GM19043 (cell line): ENCODE results near the gene NMT1.
"Not testable (repeated sequence)": the region's sequence is repeated elsewhere in the genome, so short reads cannot be mapped to it uniquely, and the experiment has no call there.

Source experiments
- ATAC-seq: cut with Tn5 transposase; IDR thresholded peaks from one replicate; pipeline ENCODE4 v1.9.1; 2021; ENCODE audit warnings: low read depth; ENCODE audit not compliant: unreplicated experiment

NMT1 gene

DNA sequence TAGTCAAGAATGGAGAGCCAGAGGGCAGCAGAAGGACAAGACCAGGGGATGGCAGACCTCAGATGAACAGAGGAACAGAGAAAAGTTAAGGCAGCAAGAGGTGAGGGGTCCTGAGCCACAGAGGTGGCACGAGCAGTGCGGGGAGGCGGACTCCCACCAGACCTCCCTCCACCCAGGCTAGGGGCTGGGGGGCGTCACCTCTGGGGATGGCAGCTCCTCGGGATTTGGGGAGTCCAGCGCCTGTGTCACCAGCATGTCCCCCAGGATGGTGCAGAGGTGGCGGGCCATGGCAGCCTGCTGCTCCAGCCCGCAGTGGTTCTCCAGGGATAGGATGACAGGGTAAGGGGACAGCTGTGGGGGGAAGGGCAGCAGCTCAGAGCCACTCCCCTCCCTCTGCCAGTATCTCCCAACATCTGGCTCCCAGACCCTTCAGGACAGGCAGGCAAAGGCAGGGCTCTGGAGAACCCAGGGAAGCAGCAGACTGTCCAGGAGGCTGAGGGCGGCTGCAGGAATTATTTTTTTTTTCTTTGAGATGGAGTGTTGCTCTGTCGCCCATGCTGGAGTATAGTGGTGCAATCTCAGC lies 55.4 kb downstream of the NMT1 start:
- no peak for ATAC-seq

DNA sequence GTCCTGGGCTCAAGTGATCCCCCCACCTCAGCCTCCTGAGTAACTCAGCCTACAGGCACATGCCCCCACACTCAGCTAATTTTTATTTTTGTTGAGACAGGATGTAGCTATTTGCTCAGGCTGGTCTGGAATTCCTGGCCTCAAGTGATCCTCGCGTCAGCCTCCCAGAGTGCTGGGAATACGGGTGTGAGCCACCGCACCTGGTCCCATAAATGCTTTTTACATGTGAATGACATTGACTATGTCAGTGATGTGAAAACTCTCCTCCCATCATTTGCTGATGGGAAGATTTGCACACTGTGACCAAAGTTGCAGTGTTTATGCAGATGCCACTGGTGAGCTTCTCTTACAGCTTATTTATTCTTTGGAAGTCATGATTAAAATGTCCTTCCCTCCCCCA lies 56.2 kb downstream of the NMT1 start:
- no peak for ATAC-seq

DNA sequence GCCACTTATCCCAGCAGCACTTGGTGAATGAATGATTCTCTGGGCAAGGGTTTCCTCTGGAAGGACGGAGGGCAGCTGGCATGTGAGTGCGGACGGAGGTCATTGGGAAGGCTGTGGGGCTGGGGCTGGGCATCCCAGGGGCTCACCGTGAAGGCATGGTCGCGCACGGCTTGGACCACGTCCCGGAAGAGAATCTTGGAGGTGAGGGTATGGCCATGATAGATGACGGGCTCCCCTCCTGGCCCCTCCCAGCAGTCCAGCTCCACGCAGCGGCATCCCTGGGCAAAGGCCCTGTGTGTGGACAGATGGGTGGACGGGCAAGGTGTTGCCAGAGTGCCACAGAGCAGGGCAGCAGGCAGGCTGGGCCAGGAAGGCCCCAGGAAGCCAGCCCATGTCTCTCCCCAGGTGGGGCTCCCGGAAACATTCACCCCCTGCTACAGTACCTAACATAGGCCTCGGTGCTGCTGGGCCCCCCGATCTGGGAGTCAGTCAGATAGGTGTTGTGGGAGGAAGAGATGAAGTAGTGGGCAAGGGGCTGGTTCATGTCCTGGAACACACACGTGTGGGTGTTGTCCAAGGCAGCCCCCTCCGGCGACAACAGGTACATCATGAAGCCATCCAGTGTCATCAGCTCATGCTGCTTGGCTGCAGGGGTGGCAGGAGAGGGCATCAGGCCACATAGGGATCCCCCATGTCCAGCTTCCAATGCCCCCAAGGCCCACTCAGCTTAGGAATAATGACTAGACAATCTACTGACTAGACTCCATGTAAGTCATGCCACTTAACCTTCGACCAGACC lies 56.9 kb downstream of the NMT1 start:
- no peak for ATAC-seq

DNA sequence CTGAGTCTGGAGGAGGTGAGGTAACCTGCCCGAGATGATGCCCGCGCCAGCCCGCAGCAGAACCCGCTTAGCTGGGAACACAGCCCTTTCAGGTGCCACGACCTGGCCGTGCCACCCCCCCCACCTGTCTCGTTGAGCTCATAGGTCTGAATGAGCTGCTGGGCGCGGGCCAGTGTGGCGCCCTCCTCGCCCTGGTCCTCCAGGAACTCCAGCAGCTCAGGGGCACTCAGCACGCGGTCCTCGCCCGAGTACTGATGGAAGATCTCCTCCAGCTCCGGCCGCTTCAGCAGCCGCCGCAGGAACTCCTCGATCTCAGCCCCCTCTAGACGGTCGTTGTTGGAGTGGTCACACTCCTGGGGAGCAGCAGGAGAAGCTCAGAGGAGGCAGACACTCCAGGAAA lies 57.6 kb downstream of the NMT1 start:
- ATAC-seq: no peak

DNA sequence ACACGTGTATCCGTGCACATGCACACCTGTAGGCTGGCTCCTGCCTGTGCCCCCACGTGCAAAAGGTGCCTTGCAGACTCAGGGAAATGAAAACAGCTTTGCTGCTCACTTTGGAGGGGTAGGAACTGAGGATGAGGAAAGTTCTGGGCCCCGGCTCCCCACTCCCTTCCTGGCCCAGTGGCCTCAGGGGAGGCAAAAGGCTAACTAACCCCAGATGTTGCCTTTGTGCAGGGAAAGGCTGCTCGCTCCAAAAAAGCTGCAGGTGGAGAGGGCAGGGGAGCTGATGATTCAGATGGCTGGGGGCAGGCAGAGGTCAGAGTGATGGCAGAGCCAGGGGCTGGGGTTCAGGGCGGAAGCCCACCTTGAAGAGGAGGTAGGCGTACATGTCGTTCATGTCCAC lies 58.8 kb downstream of the NMT1 start:
- no peak for ATAC-seq

DNA sequence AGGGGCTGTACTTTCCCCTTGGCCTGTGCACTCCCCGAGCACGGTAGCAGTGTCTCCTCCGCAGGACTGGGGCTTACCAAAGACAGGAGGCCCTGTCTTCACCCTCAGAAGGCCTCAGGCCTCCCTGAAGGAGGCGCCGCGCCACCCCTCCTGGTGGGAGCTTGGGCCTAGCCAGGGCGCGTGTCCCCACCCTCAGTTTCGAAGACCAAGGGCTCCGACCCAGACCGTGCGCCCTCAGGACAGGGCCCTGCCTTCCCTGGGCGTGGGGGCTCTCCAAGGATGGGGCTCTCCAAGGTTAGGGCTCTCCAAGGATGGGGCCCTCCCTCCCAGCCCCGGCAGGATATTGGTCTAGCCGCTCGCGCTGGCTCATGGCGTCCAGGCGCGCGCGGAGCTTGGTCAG lies 59.4 kb downstream of the NMT1 start:
- no peak for ATAC-seq

DNA sequence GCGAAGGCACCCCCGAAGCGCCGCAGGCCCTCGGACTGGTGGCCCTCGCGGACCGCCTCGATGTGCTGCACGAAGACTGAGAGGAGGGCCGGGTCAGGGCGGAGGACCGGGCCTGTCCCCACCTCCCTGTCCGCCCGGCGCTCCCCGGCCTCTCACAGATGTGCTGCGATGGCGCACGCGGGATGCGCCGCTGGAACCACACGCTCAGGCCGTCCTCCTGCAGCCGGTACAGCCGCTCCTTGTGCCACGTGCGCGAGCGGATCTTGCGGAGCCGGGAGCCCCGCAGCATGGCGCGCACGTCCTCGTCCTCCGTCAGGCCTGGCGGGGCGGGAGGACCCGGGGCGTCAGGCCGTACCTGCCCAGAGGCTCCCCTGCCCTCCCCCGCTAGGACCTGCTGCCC lies 59.9 kb downstream of the NMT1 start:
- ATAC-seq: no peak

DNA sequence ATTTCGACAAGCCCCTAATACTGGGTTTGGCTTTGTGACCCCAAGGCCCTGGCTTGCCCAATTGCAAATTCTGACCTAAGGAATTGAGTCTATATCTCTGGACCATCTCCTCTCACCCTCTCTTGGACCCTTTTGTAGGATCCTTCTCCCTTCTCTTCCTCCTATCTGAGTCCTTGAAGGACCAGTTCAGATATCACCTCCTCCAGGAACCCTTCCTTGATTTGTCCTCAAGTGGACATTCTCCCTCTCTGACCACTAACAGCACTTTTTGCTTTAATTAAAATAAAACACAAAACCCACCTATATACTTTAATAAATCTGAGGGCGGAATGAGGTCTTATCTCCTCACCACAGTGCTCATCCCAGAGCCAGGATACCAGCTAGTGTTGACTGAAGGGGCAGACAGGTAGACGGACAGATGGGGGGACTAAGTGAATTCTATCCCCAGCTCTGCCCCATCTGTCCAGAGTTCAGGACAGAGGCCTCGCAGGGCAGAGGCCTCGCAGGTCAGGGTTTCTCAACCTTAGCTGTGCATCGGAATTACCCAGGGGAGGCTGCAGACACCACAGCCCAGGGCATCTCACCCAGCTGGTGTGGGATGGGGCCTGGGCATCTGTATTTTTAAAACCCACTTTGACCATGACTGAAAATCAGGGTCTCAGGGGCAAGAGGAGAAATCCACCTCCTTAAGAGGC lies 62.1 kb downstream of the NMT1 start:
- ATAC-seq: no peak

DNA sequence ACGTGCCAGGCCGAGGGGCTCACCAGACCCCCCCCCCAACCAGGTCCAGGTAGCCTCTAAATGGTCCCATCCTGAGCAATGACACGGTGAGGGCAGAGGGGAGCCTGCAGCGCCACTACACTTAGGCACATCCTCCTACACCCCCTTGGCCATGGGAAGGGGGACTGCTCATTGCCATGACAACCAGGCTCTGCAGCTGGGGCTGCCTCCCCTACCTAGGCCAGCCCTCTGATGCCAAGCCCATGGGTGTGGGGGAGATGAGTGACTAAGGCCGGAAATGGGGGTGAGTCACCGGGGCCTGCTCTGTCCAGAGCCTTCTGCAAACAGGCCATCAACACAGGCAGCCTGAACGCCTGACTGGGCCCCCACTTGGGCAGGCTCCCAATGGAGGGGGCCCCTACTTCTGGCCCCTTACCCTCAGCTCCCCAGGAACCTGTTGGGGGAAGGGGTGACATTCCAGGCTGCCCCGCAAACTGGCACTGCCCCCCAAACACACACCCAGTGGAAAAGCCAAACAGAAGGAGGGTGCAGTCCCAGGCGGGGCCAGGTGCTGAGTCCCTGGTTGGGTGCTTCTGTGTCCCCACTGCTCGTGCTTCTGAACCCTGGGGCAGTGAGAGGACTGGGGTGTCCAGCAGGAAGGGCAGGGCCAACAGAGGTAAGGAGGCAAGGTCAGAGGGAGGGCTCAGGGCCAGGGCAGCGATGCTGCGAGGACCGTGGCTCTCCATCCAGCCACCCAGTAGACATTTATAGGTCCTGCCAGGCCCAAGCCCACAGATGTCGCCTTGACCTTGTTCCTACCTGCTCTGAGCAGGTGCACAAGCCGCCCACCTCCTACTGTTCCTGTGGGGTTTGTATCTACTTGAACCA lies 63.0 kb downstream of the NMT1 start:
- no peak for ATAC-seq

DNA sequence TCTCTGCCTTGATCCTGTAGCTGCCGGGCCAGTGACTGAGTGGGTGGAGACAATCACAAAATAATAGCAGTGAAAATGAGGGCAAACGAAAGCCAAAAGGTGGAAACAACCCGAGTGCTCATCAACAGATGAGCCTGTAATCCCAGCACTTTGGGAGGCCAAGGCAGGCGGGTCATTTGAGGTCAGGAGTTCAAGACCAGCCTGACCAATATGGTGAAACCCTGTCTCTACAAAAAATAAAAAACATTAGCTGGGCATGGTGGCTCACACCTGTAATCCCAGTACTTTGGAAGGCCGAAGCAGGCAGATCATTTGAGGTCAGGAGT lies 63.6 kb downstream of the NMT1 start:
- ATAC-seq: not testable (repeated sequence)

DNA sequence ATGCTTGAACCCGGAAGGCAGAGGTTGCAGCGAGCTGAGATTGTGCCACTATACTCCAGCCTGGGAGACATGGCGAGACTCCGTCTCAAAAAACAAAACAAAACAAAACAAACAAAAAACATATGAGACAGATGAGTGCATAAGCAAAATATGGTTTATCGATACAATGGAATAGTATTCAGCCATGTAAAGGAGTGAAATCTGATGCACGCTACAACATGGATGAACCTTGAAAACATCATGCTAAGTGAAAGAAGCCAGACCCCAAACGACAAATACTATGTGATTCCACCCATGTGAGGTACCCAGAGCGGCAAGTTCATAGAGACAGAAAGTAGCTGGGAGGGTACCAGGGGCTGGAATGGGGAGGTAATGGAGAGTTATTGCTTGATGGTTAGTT lies 64.4 kb downstream of the NMT1 start:
- no peak for ATAC-seq

DNA sequence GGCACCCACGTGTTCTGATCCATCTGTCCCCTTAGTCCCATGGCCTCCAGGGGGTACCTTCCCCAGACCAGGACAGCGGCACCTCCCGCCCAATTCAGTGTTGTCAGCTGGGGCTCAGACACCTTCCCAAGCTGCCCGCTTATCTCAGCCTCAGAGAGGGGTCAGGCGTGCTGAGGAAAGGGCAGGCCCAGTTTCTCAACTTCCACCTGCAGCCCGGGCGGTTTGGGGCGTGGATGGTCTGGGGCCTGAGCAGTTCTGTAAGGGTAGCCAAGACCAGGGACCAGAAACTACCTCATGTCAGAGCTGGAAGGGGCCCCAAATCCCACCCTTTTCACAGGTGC lies 66.1 kb downstream of the NMT1 start:
- no peak for ATAC-seq

DNA sequence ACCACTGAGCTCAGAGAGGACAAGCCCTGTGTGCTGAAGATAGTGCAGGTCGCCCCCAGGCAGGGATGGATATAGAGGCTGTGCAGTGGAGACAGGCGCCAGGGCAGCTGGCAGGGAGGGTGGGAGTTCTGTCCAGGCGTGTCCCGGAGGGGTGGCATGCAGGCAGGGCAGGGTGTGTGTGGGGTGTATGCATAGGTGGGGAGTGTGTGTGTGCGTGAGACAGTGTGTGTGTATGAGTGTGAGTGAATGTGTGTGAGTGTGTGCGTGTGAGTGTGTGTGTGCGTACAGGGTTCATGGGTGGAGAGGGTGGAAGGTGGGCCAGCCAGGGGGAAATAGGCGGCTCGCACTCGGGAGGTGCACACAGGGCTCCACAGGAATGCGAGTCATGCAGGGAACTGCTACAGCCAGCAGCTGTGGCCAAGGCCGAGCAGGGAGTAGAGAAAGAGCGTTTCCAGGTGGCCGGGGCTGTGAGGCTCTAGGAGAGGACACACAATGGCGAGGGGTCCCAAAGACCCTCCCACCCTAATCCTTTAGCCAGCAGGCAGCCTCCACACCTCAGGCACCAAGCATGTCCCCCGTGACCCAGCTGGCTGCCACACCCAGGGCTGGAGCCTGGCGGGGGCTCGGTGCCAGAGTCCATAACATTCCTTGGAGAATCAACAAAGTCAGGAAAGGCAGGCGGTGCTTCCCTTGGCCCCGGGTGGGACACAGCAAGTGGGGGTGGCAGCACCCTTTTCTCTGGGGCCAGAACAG lies 66.6 kb downstream of the NMT1 start:
- ATAC-seq: no peak

DNA sequence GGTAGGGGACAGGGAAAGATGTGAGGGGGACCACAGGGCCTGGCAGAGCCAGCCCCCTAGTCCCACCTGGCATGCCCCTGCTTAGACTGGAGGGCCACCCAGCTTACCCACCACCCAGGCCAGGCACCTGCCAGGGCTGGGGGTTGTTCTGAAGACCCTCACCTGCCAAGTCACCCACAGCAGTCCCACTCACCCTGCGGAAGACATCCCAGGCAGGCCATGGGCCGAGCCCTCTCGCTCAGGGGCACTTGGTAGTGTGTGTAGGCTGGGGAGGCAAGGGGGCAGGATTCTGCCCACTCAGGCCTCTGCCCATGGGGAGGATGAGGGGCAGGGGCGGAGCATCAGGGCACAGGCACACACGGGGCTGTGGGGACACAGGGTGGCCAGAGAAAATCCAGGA lies 67.2 kb downstream of the NMT1 start:
- no peak for ATAC-seq

DNA sequence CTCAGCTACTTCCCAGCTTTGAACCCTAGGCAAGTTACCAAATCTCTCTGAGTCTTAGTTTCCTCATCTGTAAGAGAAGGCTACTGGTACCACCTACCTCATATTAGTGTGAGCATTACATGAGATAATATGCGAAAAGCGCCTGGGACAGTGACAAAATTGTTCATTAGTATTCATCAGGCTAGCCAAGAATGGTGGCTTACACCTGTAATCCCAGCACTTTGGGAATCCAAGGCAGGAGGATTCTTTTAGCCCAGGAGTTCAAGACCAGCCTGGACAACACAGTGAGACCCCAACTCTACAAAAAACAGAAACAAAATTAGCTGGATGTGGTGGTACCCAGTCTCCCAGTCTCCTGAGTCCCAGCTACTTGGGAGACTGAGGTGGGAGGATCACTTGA lies 67.9 kb downstream of the NMT1 start:
- ATAC-seq: no peak

DNA sequence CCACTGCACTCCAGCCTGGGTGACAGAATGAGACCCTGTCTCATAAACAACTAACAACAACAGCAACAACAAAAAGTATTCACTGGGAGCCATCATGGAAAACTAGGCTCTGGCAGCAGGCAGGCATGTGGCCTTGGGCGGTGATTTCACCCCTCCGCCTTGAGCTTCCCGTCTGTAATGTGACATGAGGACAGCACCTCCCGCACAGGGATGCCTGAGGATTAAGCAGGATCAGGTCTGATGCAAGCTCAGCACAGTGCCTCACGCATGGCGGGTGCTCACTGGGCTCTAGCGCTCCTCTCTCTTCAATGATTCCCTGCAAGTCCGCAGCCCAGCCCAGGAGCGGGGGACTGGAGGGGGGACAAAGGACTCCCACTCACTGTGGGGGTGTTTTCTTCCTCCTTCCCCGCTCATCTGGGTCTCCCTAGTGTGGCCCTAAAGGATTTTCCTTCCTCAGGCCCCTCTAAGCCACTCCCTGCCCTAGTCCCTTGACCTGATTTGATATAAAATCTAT lies 68.4 kb downstream of the NMT1 start:
- ATAC-seq: no peak

DNA sequence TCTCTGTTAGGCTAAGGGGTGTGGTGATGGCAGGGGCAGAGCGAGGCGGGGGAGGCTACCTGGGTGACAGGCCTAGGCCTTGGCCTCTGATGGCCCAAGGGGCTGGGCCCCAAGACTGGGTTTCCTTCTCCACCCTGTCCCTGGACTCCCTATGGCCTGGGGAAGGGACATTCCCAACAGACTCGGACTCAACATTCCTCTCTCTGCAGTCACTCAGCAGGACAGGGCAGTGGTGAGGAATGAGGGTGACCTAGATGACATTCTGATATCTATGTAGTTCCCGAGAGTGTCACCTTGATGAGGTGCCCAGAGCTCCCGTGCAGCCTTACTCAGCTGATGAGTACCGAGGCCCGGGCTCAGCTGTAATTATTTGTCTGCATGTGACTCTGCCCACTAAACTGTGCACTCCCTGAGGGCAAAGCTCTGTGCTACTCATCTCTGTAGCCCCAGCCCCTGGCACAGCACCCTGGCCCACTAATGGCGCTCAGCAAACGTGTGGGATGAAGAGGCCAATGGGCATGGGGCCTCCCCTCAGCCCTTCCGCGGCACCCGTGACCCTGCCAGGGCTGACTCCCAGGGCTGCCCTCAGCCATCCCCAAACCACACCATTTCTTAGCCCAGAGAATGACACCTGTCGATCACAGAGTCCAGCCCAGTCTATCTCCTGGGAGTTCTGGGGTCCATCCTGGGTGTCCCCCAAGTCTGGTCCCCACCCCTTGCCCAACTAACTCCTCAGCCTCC lies 69.0 kb downstream of the NMT1 start:
- ATAC-seq: no peak

DNA sequence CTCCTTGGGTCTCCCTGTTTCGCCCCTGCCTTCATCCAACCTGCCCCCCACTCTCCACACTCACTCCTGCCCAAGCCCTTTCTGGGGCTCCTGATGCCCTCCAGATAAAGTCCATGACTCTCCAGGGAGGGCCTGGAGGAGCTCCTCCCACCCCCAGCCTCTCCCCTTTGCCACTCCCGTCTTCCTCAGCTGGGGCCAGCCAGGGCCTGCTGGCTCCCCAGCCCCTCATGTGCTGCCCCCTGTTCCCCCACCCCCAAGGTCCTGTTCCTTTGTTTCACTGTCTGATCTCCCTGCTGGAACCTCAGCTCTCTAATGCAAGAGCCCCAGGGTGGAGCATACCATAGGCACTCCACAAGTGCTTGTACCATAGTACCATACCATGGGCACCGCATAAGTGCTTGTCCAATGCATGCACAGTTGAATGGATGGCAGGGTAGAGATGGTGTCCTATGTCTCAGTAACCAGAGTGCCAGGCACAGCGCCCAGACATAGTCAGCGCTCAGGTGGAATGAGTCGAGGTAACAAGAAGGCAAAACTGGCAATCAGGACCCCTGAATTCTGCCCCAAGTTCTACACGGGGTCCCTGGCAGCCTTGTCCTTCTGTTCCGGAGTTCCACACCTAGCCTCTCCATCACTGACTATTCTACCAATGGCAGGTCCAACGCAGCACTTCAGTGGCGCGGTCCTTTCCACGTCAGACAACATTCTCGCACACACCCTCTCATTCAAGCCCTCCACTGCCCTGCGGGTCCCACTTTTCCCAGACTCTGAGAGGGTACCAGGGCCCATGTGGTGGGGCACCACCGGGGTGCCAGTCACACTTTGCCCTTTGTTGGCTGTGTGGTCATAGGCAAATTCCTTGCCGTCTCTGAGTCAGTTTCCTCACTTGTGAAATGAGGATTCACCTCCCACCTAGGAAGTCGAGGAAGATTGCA lies 69.8 kb downstream of the NMT1 start:
- no peak for ATAC-seq
